HG03439 (cell line): ENCODE results near the gene TRMT112.

Source experiments
- ATAC-seq: cut with Tn5 transposase; IDR thresholded peaks from one replicate; pipeline ENCODE4 v1.9.1; 2021; ENCODE audit warnings: mild to moderate bottlenecking, moderate library complexity; ENCODE audit not compliant: unreplicated experiment

Gene TRMT112

GRCh38 chr11:64296830-64297698 lies 20.3 kb downstream of the TRMT112 start:
- no peak for ATAC-seq

GRCh38 chr11:64296236-64296635 lies 21.1 kb downstream of the TRMT112 start:
- ATAC-seq, result no peak

- ATAC-seq, result no peak
Observed at GRCh38 chr11:64295760-64296159, 21.6 kb downstream of the TRMT112 start.

- no peak for ATAC-seq
Observed at GRCh38 chr11:64294774-64295173, 22.6 kb downstream of the TRMT112 start.

GRCh38 chr11:64292460-64293254 lies 24.7 kb downstream of the TRMT112 start:
- no peak for ATAC-seq

- ATAC-seq, result no peak
Observed at GRCh38 chr11:64291752-64292459, 25.5 kb downstream of the TRMT112 start.

- no peak for ATAC-seq
Observed at GRCh38 chr11:64291262-64291751, 26.1 kb downstream of the TRMT112 start, which contains the start of gene KCNK4. Gene KCNK4, plus strand, starts transcription at chr11:64291302. Its CDS starts 1,717 bp downstream, at chr11:64293019.

GRCh38 chr11:64290352-64291261 lies 26.8 kb downstream of the TRMT112 start:
- no peak for ATAC-seq

GRCh38 chr11:64289002-64289564 lies 28.3 kb downstream of the TRMT112 start:
- ATAC-seq, result no peak

- ATAC-seq, result no peak
Observed at GRCh38 chr11:64288353-64288750, 29.0 kb downstream of the TRMT112 start.

- no peak for ATAC-seq
Observed at GRCh38 chr11:64287676-64288352, 29.5 kb downstream of the TRMT112 start.

GRCh38 chr11:64286801-64287159 lies 30.6 kb downstream of the TRMT112 start:
- ATAC-seq, result no peak

- no peak for ATAC-seq
Observed at GRCh38 chr11:64285885-64286800, 31.2 kb downstream of the TRMT112 start.

- ATAC-seq, result peak; percentile 56
Observed at GRCh38 chr11:64284962-64285884, 32.1 kb downstream of the TRMT112 start, which contains the start of gene GPR137. Gene GPR137, plus strand, starts transcription at chr11:64285848. Its CDS starts 677 bp downstream, at chr11:64286525.

- ATAC-seq, result peak; percentile 60
Observed at GRCh38 chr11:64284048-64284961, 33.1 kb downstream of the TRMT112 start, which contains the start of gene BAD. Gene BAD, minus strand, starts transcription at chr11:64284665. Its CDS starts 297 bp downstream, at chr11:64284368.

GRCh38 chr11:64283092-64283491 lies 34.3 kb downstream of the TRMT112 start:
- no peak for ATAC-seq
